DOHH2 (cell line): ENCODE measurements around the gene PTPRN2.

Experiments
- H3F3A ChIP-seq: fragments of 200-600 bp; sonication (generic), shearing (Covaris generic); 2 replicates; pipeline ENCODE4 v1.6.0; 2016; ENCODE audit warnings: antibody characterized with exemption, mild to moderate bottlenecking; ENCODE audit not compliant: control insufficient read depth, insufficient read depth
- H3K27ac ChIP-seq: fragments of 200-600 bp; sonication (generic); 2 replicates; pipeline ENCODE4 v1.5.1; 2014; ENCODE audit warnings: low read depth, mild to moderate bottlenecking, low read length, moderate library complexity
- H3K27me3 ChIP-seq: fragments of 200-600 bp; sonication (generic); 2 replicates; pipeline ENCODE4 v1.6.1; 2014; ENCODE audit warnings: mild to moderate bottlenecking, low read length, mixed read lengths; ENCODE audit not compliant: control insufficient read depth
- H3K36me3 ChIP-seq: fragments of 200-600 bp; sonication (generic); 2 replicates; pipeline ENCODE4 v1.6.1; 2014; ENCODE audit warnings: mild to moderate bottlenecking, low read length, moderate library complexity, mixed read lengths; ENCODE audit not compliant: control insufficient read depth
- H3K4me1 ChIP-seq: fragments of 200-600 bp; sonication (generic); 2 replicates; pipeline ENCODE4 v1.6.1; 2014; ENCODE audit warnings: mild to moderate bottlenecking, low read length, mixed read lengths; ENCODE audit not compliant: control insufficient read depth
- H3K4me2 ChIP-seq: fragments of 200-600 bp; sonication (generic); 2 replicates; pipeline ENCODE4 v1.6.0; 2014; ENCODE audit warnings: mild to moderate bottlenecking, low read length, moderate library complexity
- H3K4me3 ChIP-seq: fragments of 200-600 bp; sonication (generic); 2 replicates; pipeline ENCODE4 v1.5.1; 2014; ENCODE audit warnings: mild to moderate bottlenecking, low read length, mixed read lengths
- H3K79me2 ChIP-seq: fragments of 200-600 bp; sonication (generic); 2 replicates; pipeline ENCODE4 v1.6.1; 2014; ENCODE audit warnings: mild to moderate bottlenecking, low read length, mixed read lengths; ENCODE audit not compliant: control insufficient read depth
- H3K9me2 ChIP-seq: fragments of 200-600 bp; sonication (generic); replicated peaks from 2 replicates; pipeline ENCODE4 v1.6.1; 2014; ENCODE audit warnings: mild to moderate bottlenecking, low read length, mixed read lengths; ENCODE audit not compliant: control insufficient read depth
- H3K9me3 ChIP-seq: fragments of 200-600 bp; sonication (generic); 2 replicates; pipeline ENCODE4 v1.6.1; 2014; ENCODE audit warnings: antibody characterized with exemption, low read length, mixed read lengths; ENCODE audit not compliant: control insufficient read depth, insufficient read depth
- H4K20me1 ChIP-seq: fragments of 200-600 bp; sonication (generic); 2 replicates; pipeline ENCODE4 v1.6.0; 2014; ENCODE audit warnings: low read depth, mild to moderate bottlenecking, antibody characterized with exemption, low read length, moderate library complexity; ENCODE audit not compliant: control insufficient read depth, insufficient read depth
- CTCF ChIP-seq: fragments of 200-600 bp; sonication (generic); IDR thresholded peaks from one replicate; pipeline ENCODE4 v1.5.1; 2014; ENCODE audit warnings: antibody characterized with exemption, mild to moderate bottlenecking, low read depth, low read length; ENCODE audit not compliant: poor library complexity, severe bottlenecking
- EZH2phosphoT487 ChIP-seq: fragments of 200-600 bp; sonication (generic); IDR thresholded peaks from 2 replicates; pipeline ENCODE4 v1.6.1; 2017; ENCODE audit warnings: borderline replicate concordance, mild to moderate bottlenecking, antibody characterized with exemption, low read length, moderate library complexity, mixed read lengths

The PTPRN2 gene

GRCh38 chr7:157584420-157584819 is 1003.2 kb downstream of the PTPRN2 start:
- TF ChIP-seq CTCF (no peak), EZH2phosphoT487 (no peak)
- H3K9me3 ChIP-seq = peaks cover 4% of the 10 kb centered on the region; the same call in 1 of the 2 replicates
- H3K4me3 ChIP-seq = no peak overlapping the region
- H3K36me3 ChIP-seq = no peaks in the 10 kb centered on the region
- no peaks in the 10 kb centered on the region for H3F3A ChIP-seq
- no peaks in the 10 kb centered on the region for H3K9me2 ChIP-seq
- no peak overlapping the region for H3K27ac ChIP-seq
- no peaks in the 10 kb centered on the region for H4K20me1 ChIP-seq
- no peak overlapping the region for H3K4me2 ChIP-seq
- H3K4me1 ChIP-seq = no peaks in the 10 kb centered on the region
- H3K27me3 ChIP-seq = no peaks in the 10 kb centered on the region
- no peaks in the 10 kb centered on the region for H3K79me2 ChIP-seq

GRCh38 chr7:157581740-157582139 is 1005.9 kb downstream of the PTPRN2 start:
- no peaks in the 10 kb centered on the region for H3K36me3 ChIP-seq
- H3F3A ChIP-seq = no peaks in the 10 kb centered on the region
- peaks cover 4% of the 10 kb centered on the region; the same call in 1 of the 2 replicates for H3K9me3 ChIP-seq
- H3K4me2 ChIP-seq = no peak overlapping the region
- H3K79me2 ChIP-seq = no peaks in the 10 kb centered on the region
- H3K27me3 ChIP-seq = no peaks in the 10 kb centered on the region
- TF ChIP-seq EZH2phosphoT487 = no peak
- TF ChIP-seq CTCF = no peak
- no peaks in the 10 kb centered on the region for H3K4me1 ChIP-seq
- no peak overlapping the region for H3K27ac ChIP-seq
- no peaks in the 10 kb centered on the region for H4K20me1 ChIP-seq
- H3K9me2 ChIP-seq = no peaks in the 10 kb centered on the region
- H3K4me3 ChIP-seq = no peak overlapping the region

- Histone ChIP-seq H4K20me1 (no peaks in the 10 kb centered on the region), H3F3A (no peaks in the 10 kb centered on the region), H3K27ac (no peak overlapping the region), H3K27me3 (no peaks in the 10 kb centered on the region), H3K9me3 (peaks cover 4% of the 10 kb centered on the region; the same call in 1 of the 2 replicates), H3K4me2 (no peak overlapping the region), H3K4me3 (no peak overlapping the region), H3K9me2 (no peaks in the 10 kb centered on the region), H3K36me3 (no peaks in the 10 kb centered on the region), H3K4me1 (no peaks in the 10 kb centered on the region), H3K79me2 (no peaks in the 10 kb centered on the region)
- TF ChIP-seq CTCF (no peak), EZH2phosphoT487 (no peak)
These were observed 1007.3 kb downstream of the PTPRN2 start for GRCh38 chr7:157580324-157580723.
